ENCODE results near the gene ANKS1B. TPM values are rescaled to one million over a fixed set of nuclear protein-coding genes. Genes with fewer than 3 reads are reported as not detected.

ANKS1B gene
- total RNA-seq, 4 donors from 2014 or later = 16.6 to 62.6 (median 40.2) TPM

- H3K9me3 ChIP-seq = no peaks in the 10 kb centered on the region
- H3K36me3 ChIP-seq = no peaks in the 10 kb centered on the region
- H3K4me1 ChIP-seq = no peaks in the 10 kb centered on the region
- intact Hi-C loops (cut with DNase I; ENCODE audit: low total_unique reads) = no loop called here
- no peak for DNase-seq
- H3K4me3 ChIP-seq = no peak overlapping the region
- H3K27me3 ChIP-seq = no peaks in the 10 kb centered on the region
- H3K27ac ChIP-seq = no peak overlapping the region
- no peak for TF ChIP-seq CTCF (IDR thresholded peaks at IDR 0.05)
- TF ChIP-seq POLR2A (IDR thresholded peaks at IDR 0.05) = no peak
Measured at GRCh38 chr12:99978152-99978551, 6.6 kb downstream of the ANKS1B start.

GRCh38 chr12:99977550-99977949 lies 7.2 kb downstream of the ANKS1B start:
- no peak for DNase-seq
- H3K27me3 ChIP-seq = no peaks in the 10 kb centered on the region
- H3K9me3 ChIP-seq = no peaks in the 10 kb centered on the region
- intact Hi-C loops (cut with DNase I; ENCODE audit: low total_unique reads) = no loop called here
- no peaks in the 10 kb centered on the region for H3K4me1 ChIP-seq
- H3K36me3 ChIP-seq = no peaks in the 10 kb centered on the region
- no peak overlapping the region for H3K27ac ChIP-seq
- no peak overlapping the region for H3K4me3 ChIP-seq
- TF ChIP-seq CTCF (IDR thresholded peaks at IDR 0.05) (no peak), POLR2A (IDR thresholded peaks at IDR 0.05) (no peak)

- no peaks in the 10 kb centered on the region for H3K36me3 ChIP-seq
- intact Hi-C loops (cut with DNase I; ENCODE audit: low total_unique reads) = no loop called here
- H3K9me3 ChIP-seq = no peaks in the 10 kb centered on the region
- TF ChIP-seq CTCF (IDR thresholded peaks at IDR 0.05) = no peak
- TF ChIP-seq POLR2A (IDR thresholded peaks at IDR 0.05) = no peak
- no peak overlapping the region for H3K27ac ChIP-seq
- no peaks in the 10 kb centered on the region for H3K4me1 ChIP-seq
- no peaks in the 10 kb centered on the region for H3K27me3 ChIP-seq
- no peak overlapping the region for H3K4me3 ChIP-seq
- DNase-seq = no peak
Measured at GRCh38 chr12:99976762-99977161, 8.0 kb downstream of the ANKS1B start.

- no peak overlapping the region for H3K4me3 ChIP-seq
- H3K36me3 ChIP-seq = no peaks in the 10 kb centered on the region
- no peaks in the 10 kb centered on the region for H3K27me3 ChIP-seq
- TF ChIP-seq CTCF (IDR thresholded peaks at IDR 0.05) (no peak), POLR2A (IDR thresholded peaks at IDR 0.05) (no peak)
- H3K4me1 ChIP-seq = no peaks in the 10 kb centered on the region
- H3K9me3 ChIP-seq = no peaks in the 10 kb centered on the region
- DNase-seq = no peak
- intact Hi-C loops (cut with DNase I; ENCODE audit: low total_unique reads) = no loop called here
- H3K27ac ChIP-seq = no peak overlapping the region
Measured at GRCh38 chr12:99975321-99975720, 9.4 kb downstream of the ANKS1B start.

GRCh38 chr12:99974146-99974545 lies 10.6 kb downstream of the ANKS1B start:
- TF ChIP-seq CTCF (IDR thresholded peaks at IDR 0.05) (no peak), POLR2A (IDR thresholded peaks at IDR 0.05) (no peak)
- DNase-seq = no peak
- H3K4me3 ChIP-seq = no peak overlapping the region
- H3K4me1 ChIP-seq = no peaks in the 10 kb centered on the region
- no peaks in the 10 kb centered on the region for H3K27me3 ChIP-seq
- intact Hi-C loops (cut with DNase I; ENCODE audit: low total_unique reads) = no loop called here
- no peak overlapping the region for H3K27ac ChIP-seq
- no peaks in the 10 kb centered on the region for H3K9me3 ChIP-seq
- no peaks in the 10 kb centered on the region for H3K36me3 ChIP-seq
